IMR-90 (cell line): ENCODE results near the gene MUSTN1.

Experiments used
- MAFK ChIP-seq: IDR thresholded peaks from 2 replicates; pipeline ENCODE4 v1.6.1; 2012; ENCODE audit warnings: low read depth, low read length, improper control_type of control experiment
- NFE2L2 ChIP-seq: fragments of 150-350 bp; IDR thresholded peaks from 2 replicates; pipeline ENCODE4 v1.6.1; 2016; ENCODE audit warnings: low read depth, mild to moderate bottlenecking, low read length
- POLR2A ChIP-seq: IDR thresholded peaks from 2 replicates; pipeline ENCODE4 v1.6.1; 2012; ENCODE audit warnings: mild to moderate bottlenecking, low read depth, low read length
- TF ChIP-seq, protein P1 (sequence below): conservative IDR thresholded peaks from 2 replicates; pipeline ENCODE4 v1.5.1; 2012; ENCODE audit warnings: mild to moderate bottlenecking, low read depth, low read length, improper control_type of control experiment

GRCh38 chr3:52792413-52792812, 42.4 kb downstream of the MUSTN1 start:
- TF ChIP-seq, protein P1, sequence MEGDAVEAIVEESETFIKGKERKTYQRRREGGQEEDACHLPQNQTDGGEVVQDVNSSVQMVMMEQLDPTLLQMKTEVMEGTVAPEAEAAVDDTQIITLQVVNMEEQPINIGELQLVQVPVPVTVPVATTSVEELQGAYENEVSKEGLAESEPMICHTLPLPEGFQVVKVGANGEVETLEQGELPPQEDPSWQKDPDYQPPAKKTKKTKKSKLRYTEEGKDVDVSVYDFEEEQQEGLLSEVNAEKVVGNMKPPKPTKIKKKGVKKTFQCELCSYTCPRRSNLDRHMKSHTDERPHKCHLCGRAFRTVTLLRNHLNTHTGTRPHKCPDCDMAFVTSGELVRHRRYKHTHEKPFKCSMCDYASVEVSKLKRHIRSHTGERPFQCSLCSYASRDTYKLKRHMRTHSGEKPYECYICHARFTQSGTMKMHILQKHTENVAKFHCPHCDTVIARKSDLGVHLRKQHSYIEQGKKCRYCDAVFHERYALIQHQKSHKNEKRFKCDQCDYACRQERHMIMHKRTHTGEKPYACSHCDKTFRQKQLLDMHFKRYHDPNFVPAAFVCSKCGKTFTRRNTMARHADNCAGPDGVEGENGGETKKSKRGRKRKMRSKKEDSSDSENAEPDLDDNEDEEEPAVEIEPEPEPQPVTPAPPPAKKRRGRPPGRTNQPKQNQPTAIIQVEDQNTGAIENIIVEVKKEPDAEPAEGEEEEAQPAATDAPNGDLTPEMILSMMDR, result no peak
- TF ChIP-seq POLR2A (no peak), NFE2L2 (no peak), MAFK (no peak)
